Loucy (cell line): Measurements from ENCODE around the gene LPIN1.
"Not testable (repeated sequence)": the region's sequence is repeated elsewhere in the genome, so short reads cannot be mapped to it uniquely, and the experiment has no call there.

Experiments used
- EZH2phosphoT487 ChIP-seq: fragments of 200-600 bp; IDR thresholded peaks from 2 replicates; pipeline ENCODE4 v1.6.1; 2018; ENCODE audit warnings: antibody characterized with exemption, mild to moderate bottlenecking, moderate library complexity, borderline replicate concordance
- TF ChIP-seq, protein P1 (sequence below): fragments of 200-600 bp; sonication (generic); conservative IDR thresholded peaks from 2 replicates; pipeline ENCODE4 v1.5.1; 2014; ENCODE audit warnings: mild to moderate bottlenecking, antibody characterized with exemption, low read length

DNA sequence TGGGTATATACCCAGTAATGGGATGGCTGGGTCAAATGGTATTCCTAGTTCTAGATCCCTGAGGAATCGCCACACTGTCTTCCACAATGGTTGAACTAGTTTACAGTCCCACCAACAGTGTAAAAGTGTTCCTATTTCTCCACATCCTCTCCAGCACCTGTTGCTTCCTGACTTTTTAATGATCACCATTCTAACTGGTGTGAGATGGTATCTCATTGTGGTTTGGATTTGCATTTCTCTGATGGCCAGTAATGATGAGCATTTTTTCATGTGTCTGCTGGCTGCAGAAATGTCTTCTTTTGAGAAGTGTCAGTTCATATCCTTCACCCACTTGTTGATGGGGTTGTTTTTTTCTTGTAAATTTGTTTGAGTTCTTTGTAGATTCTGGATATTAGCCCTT lies 98.4 kb downstream of the LPIN1 start:
- TF ChIP-seq, protein P1, sequence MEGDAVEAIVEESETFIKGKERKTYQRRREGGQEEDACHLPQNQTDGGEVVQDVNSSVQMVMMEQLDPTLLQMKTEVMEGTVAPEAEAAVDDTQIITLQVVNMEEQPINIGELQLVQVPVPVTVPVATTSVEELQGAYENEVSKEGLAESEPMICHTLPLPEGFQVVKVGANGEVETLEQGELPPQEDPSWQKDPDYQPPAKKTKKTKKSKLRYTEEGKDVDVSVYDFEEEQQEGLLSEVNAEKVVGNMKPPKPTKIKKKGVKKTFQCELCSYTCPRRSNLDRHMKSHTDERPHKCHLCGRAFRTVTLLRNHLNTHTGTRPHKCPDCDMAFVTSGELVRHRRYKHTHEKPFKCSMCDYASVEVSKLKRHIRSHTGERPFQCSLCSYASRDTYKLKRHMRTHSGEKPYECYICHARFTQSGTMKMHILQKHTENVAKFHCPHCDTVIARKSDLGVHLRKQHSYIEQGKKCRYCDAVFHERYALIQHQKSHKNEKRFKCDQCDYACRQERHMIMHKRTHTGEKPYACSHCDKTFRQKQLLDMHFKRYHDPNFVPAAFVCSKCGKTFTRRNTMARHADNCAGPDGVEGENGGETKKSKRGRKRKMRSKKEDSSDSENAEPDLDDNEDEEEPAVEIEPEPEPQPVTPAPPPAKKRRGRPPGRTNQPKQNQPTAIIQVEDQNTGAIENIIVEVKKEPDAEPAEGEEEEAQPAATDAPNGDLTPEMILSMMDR = not testable (repeated sequence)
- not testable (repeated sequence) for TF ChIP-seq EZH2phosphoT487
